Natural killer cell (primary cell): ENCODE measurements around the gene ZBTB21. TPM values are rescaled to one million over a fixed set of nuclear protein-coding genes. Genes with fewer than 3 reads are reported as not detected.

ENCODE experiments used
- ATAC-seq, 3 donors: fragments of 150-1000 bp in 2 of 3; fragments of 200-7000 bp in 1 of 3; cut with Tn5 transposase; 1 replicate in 1 of 3; 2 replicates in 2 of 3; pipeline ENCODE4 v1.10.0; 2021; ENCODE audit warnings: mild to moderate bottlenecking in 2 of 3, moderate library complexity in 2 of 3
- DNase-seq, 2 donors: peaks; one replicate each; pipeline versions ENCODE4 v3.0.0 to v3.0.0-alpha.2; 2013 to 2021; ENCODE audit warnings: mixed read lengths in 1 of 2
- H3K27ac ChIP-seq: one replicate; pipeline ENCODE4 v1.5.1; 2013; ENCODE audit warnings: mild to moderate bottlenecking, low read length
- H3K27me3 ChIP-seq: one replicate; pipeline ENCODE4 v1.6.1; 2013; ENCODE audit warnings: low read length; ENCODE audit not compliant: control insufficient read depth, insufficient read depth
- H3K36me3 ChIP-seq: one replicate; pipeline ENCODE4 v1.6.1; 2013; ENCODE audit warnings: low read length; ENCODE audit not compliant: control insufficient read depth, insufficient read depth
- H3K4me1 ChIP-seq: one replicate; pipeline ENCODE4 v1.6.1; 2013; ENCODE audit warnings: low read length; ENCODE audit not compliant: control insufficient read depth, insufficient read depth
- H3K4me3 ChIP-seq: one replicate; pipeline ENCODE4 v1.5.1; 2013; ENCODE audit warnings: low read length
- H3K9me3 ChIP-seq: one replicate; pipeline ENCODE4 v1.6.1; 2013; ENCODE audit warnings: low read length; ENCODE audit not compliant: control insufficient read depth, insufficient read depth
- H3K27ac Mint-ChIP-seq, 2 donors: one replicate each; pipeline ENCODE4 v1.8.0; 2022; ENCODE audit warnings: mild to moderate bottlenecking in 2 of 2, mixed read lengths in 2 of 2, moderate library complexity in 1 of 2
- H3K27me3 Mint-ChIP-seq, 2 donors: one replicate each; pipeline ENCODE4 v1.8.0; 2022; ENCODE audit warnings: low read depth in 2 of 2, mixed read lengths in 2 of 2
- H3K36me3 Mint-ChIP-seq: one replicate; pipeline ENCODE4 v1.8.0; 2022; ENCODE audit warnings: mixed read lengths
- H3K4me1 Mint-ChIP-seq, 2 donors: one replicate each; pipeline ENCODE4 v1.8.0; 2022; ENCODE audit warnings: mixed read lengths in 2 of 2
- H3K4me3 Mint-ChIP-seq: one replicate; pipeline ENCODE4 v1.8.0; 2022; ENCODE audit warnings: mild to moderate bottlenecking, moderate library complexity, mixed read lengths
- H3K9me3 Mint-ChIP-seq, 2 donors: one replicate each; pipeline ENCODE4 v1.8.0; 2022; ENCODE audit warnings: mixed read lengths in 2 of 2
- WGBS: methylation state at CpG from one replicate; pipeline ENCODE4 v1.1.7; 2013; ENCODE audit warnings: missing lambda C conversion rate; ENCODE audit not compliant: insufficient coverage; 5-methylcytosine and 5-hydroxymethylcytosine counted together
- intact Hi-C: fragments of 100-400 bp; cut with micrococcal nuclease; formaldehyde crosslinking; loops from one replicate; pipeline ENCODE4 v1.14.2; 2022
- total RNA-seq, 4 donors: library from RNA; stranded (reverse); fragments of 120-200 nt in 1 of 4; gene quantifications; one replicate each; pipeline versions ENCODE4 v1.2.3 to v1.2.4, GENCODE V29; 2013 to 2022
- TF ChIP-seq, protein P1 (sequence below): fragments of 200-600 bp; IDR thresholded peaks from one replicate; pipeline ENCODE4 v1.8.0; 2022; ENCODE audit warnings: antibody characterized with exemption

Gene ZBTB21
- total RNA-seq, 3 donors from 2014 or later (not counting 1 experiment from before 2014, with no cell fraction given) = 78.2 to 113 (median 100) TPM

DNA sequence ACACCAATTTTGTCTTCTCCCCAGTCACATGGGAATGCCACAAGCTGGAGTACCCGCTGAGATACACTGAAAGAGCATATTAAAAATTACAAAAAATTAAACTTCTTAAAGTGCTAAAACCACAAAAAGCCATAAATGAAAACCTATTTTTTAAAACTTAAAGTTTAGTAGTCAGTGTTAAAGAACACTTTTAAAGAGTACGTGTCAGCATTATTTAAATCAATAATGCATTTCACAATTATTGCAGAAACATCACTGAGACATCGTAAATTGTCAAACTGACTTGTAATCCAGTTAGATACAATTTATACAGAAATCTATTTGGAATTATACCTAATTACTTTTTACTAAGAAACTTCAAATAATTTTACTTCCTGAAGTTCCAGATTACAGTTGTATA, 22.9 kb downstream of the ZBTB21 start:
- Histone ChIP-seq H3K36me3 (peaks cover 13% of the 10 kb centered on the region), H3K4me1 (no peaks in the 10 kb centered on the region), H3K27me3 (no peaks in the 10 kb centered on the region), H3K4me3 (no peak overlapping the region), H3K9me3 (no peaks in the 10 kb centered on the region), H3K27ac (no peak overlapping the region)
- Mint-ChIP-seq H3K27ac (no peak overlapping the region), H3K9me3 (peaks cover 2 to 5% of the 10 kb centered on the region in 2 donors), H3K27me3 (peaks cover 3 to 5% of the 10 kb centered on the region in 2 donors), H3K4me1 (no peaks in the 10 kb centered on the region), H3K36me3 (peaks cover 8% of the 10 kb centered on the region), H3K4me3 (no peak overlapping the region)
- ATAC-seq = no peak
- TF ChIP-seq, protein P1, sequence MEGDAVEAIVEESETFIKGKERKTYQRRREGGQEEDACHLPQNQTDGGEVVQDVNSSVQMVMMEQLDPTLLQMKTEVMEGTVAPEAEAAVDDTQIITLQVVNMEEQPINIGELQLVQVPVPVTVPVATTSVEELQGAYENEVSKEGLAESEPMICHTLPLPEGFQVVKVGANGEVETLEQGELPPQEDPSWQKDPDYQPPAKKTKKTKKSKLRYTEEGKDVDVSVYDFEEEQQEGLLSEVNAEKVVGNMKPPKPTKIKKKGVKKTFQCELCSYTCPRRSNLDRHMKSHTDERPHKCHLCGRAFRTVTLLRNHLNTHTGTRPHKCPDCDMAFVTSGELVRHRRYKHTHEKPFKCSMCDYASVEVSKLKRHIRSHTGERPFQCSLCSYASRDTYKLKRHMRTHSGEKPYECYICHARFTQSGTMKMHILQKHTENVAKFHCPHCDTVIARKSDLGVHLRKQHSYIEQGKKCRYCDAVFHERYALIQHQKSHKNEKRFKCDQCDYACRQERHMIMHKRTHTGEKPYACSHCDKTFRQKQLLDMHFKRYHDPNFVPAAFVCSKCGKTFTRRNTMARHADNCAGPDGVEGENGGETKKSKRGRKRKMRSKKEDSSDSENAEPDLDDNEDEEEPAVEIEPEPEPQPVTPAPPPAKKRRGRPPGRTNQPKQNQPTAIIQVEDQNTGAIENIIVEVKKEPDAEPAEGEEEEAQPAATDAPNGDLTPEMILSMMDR = no peak
- no peak for DNase-seq
- intact Hi-C loops = no loop called here
- WGBS = 100% methylated on average over 1 of the region's 3 CpGs

DNA sequence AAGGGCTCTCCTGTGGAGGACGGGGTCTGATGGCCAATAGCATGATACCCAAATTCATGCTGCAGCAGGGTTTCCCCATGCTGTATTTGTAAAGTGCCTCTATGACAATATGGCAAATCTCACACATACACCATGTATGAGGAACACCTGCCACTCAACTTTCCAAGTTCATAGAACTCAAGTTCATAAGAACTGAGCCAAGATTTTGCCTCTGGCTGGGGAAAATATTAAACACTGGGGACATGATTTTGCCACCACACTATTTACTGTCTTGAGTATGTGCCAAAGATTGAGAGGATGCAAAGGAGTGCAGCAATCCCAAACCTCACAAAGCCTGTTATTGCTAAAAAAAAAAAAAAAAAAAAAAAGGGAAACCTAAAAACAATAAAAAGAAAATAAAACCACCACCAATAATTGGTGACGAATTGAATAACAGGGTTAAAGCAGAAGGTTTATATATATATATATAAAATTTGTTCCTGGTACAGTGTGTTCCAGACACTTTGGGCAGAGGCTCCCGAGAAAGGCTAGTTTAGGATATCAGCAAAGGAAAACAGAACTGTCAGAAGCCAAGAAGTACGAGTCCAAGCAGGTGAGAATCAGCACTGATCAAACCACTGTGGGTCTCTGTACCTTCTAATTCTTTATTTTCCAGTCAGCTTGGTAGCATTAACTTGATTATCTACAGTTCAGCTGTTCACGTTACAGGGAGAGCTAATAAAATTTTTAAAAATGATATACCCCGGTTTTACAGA, 24.3 kb downstream of the ZBTB21 start:
- H3K36me3 ChIP-seq = peaks cover 2% of the 10 kb centered on the region
- Mint-ChIP-seq H3K9me3 (peaks cover 3 to 5% of the 10 kb centered on the region in 2 donors), H3K4me3 (no peak overlapping the region), H3K4me1 (no peaks in the 10 kb centered on the region), H3K27me3 (peaks cover 4 to 14% of the 10 kb centered on the region in 2 donors), H3K36me3 (peaks cover 8% of the 10 kb centered on the region), H3K27ac (no peak overlapping the region)
- ATAC-seq (no peak), DNase-seq (no peak)
- no peaks in the 10 kb centered on the region for H3K9me3 ChIP-seq
- H3K4me3 ChIP-seq = no peak overlapping the region
- WGBS = 97% methylated on average over 4 of the region's 6 CpGs
- TF ChIP-seq, protein P1 = no peak
- H3K4me1 ChIP-seq = no peaks in the 10 kb centered on the region
- no peaks in the 10 kb centered on the region for H3K27me3 ChIP-seq
- intact Hi-C loops = no loop called here
- H3K27ac ChIP-seq = no peak overlapping the region

DNA sequence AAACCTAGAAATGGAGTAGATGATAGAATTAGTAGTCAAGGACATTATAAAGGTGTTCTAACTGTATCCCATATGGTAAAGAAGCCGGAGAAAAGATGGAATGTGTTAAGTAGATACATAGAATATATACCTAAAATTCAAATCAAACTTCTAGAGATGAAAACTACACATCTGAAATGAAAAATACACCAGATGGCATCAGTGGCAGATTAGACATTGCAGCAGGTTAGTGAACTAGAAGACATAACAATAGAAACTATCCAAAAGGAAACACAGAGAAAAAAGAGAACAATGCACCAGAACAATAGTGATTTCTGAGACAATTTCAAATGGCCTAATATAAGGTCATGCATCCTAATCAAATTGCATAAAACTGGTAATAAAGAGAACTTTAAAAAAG, 26.9 kb downstream of the ZBTB21 start:
- Histone ChIP-seq H3K9me3 (peaks cover 3% of the 10 kb centered on the region), H3K27ac (no peak overlapping the region), H3K36me3 (no peaks in the 10 kb centered on the region), H3K27me3 (no peaks in the 10 kb centered on the region), H3K4me3 (no peak overlapping the region), H3K4me1 (no peaks in the 10 kb centered on the region)
- peaks cover 15% of the 10 kb centered on the region for H3K36me3 Mint-ChIP-seq
- H3K4me1 Mint-ChIP-seq = no peaks in the 10 kb centered on the region
- TF ChIP-seq, protein P1 = no peak
- H3K9me3 Mint-ChIP-seq = peaks cover 3 to 5% of the 10 kb centered on the region in 2 donors
- H3K4me3 Mint-ChIP-seq = no peak overlapping the region
- ATAC-seq (no peak), DNase-seq (no peak)
- no CpG with 5 or more reads among the region's 1 CpG for WGBS
- intact Hi-C loops = no loop called here
- no peak overlapping the region for H3K27ac Mint-ChIP-seq
- H3K27me3 Mint-ChIP-seq = peaks cover 12 to 26% of the 10 kb centered on the region in 2 donors

DNA sequence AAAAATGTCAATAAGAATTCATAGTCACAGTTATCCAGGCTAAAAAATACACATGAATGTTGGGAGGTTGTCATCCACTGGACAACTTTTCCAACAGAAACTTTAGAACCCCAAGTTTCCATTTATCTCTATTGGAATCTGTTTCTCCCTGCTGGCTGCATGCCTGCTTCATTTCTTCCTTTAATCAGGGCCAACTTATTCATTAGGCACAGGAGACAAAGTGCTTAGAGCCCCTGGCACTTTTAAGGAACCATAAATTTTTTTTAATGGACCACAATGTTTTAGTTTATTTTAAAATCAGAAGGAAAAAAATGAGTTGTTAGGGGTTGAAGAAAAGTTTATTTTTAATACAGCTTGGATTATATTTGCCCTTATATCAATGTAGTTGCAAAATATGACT, 29.6 kb downstream of the ZBTB21 start:
- Mint-ChIP-seq H3K9me3 (peaks cover 3 to 5% of the 10 kb centered on the region in 2 donors), H3K4me1 (no peaks in the 10 kb centered on the region), H3K4me3 (no peak overlapping the region), H3K27ac (no peak overlapping the region), H3K27me3 (peaks cover 12 to 26% of the 10 kb centered on the region in 2 donors), H3K36me3 (peaks cover 15% of the 10 kb centered on the region)
- TF ChIP-seq, protein P1 = no peak
- H3K9me3 ChIP-seq = peaks cover 3% of the 10 kb centered on the region
- H3K4me3 ChIP-seq = no peak overlapping the region
- intact Hi-C loops = no loop called here
- no peaks in the 10 kb centered on the region for H3K4me1 ChIP-seq
- H3K36me3 ChIP-seq = no peaks in the 10 kb centered on the region
- no peak for ATAC-seq
- no peak for DNase-seq
- H3K27me3 ChIP-seq = no peaks in the 10 kb centered on the region
- H3K27ac ChIP-seq = no peak overlapping the region
